T follicular helper cell (primary cell): Measurements from ENCODE around the gene EID1.
"Not testable (repeated sequence)": the region's sequence is repeated elsewhere in the genome, so short reads cannot be mapped to it uniquely, and the experiment has no call there.

Experiments used
- DNase-seq: peaks from one replicate; pipeline ENCODE4 v3.0.0-alpha.2; 2020; ENCODE audit warnings: low read depth

Gene EID1

DNA sequence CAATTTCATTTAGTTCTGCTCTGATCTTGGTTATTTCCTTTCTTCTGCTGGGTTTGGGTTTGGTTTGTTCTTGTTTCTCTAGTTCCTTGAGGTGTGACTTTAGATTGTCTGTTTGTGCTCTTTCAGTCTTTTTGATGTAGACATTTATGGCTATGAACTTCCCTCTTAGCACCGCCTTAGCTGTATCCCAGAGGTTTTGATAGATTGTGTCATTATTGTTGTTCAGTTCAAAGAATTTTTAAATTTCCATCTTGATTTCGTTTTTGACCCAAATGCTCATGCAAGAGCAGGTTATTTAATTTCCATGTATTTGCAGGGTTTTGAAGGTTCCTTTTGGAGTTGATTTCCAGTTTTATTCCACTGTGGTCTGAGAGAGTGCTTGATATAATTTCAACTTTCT, 32.6 kb downstream of the EID1 start:
- not testable (repeated sequence) for DNase-seq

DNA sequence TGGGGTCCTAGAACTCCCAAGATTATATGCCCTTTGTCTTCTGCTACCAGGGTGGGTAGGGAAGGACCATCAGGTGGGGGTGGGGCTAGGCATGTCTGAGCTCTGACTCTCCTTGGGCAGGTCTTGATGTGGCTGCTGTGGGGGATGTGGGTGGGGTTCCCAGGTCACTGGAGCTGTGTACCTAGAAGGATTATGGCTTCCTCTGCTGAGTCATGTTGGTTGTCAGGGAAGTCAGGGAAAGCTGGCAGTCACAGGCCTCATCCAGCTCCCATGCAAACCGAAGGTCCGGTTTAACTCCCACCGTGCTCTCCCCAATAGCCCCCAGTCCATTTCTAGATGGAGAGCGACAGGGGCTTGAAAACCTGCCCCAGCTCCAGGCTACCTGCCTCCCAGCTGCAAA, 35.2 kb downstream of the EID1 start:
- DNase-seq: no peak

DNA sequence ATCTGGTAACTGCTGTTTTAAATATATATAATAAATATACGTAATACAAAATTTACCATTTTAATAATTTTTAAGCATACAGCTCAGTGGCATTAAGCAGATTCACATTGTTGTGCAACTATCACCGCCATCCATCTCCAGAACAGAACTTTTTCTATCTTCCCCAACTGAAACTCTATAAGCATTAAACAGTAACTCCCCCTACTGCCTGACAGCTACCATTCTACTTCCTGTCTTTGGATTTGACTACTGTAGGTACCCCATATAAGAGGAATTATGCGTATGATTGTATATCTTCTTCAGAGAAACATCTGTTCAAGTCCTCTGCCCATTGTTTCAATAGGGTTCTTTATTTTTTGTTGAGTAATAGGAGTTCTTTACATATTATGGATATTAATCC, 36.8 kb downstream of the EID1 start:
- DNase-seq: no peak

DNA sequence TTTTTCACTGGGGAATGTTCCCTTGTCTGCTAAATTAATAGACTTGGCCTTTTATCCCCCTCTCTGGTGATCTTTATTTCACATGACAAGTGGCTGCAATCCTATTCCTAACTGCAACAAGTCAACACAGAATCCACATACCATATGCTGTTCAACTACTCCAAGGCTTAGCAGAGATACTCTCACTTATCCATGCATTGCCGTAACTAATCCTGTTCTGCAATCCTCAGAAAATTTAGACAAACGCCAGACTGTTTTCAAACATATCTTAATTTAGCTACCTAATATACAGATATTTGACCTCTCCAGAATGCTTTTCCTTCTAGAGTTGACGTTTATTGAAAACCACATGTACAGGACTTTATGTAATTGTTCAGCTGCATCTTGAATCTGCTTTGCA, 37.9 kb downstream of the EID1 start:
- DNase-seq: no peak

DNA sequence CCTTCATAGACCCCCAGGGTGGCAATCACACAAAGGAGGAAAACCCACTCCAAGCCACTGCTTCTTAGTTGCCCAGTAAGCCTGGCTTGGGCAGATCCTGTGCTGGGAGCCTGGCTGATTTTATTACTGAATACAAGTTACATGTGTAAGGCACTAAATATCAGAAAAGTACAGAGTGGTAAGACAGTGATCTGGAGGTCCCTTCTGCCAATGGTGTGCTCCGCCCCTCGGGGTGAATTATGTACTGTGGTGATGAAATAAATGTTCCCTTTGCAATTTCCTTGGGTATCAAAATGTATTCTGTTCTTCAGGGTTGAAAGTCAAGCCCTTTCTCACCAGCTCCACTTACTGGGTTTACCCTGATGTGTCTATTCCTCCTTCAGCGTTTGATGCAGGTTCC, 38.8 kb downstream of the EID1 start:
- no peak for DNase-seq

DNA sequence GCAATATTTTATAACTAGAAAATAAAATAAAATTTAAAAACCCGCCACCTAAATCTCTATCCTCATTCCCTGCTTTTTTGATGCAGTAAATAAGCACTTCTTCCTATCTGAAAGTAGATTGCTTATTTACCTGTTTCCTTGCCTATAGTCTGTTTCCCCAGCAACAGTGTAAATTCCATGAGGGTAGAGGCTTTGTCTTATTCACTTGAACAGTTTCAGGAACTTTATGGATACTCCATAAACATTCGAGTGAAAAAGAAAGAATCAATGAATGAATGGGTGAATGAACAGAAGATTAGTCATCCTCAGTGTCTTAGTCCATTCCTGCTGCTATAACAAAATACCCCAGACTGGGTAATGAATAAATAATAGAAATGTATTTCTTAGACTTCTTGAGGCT, 44.1 kb downstream of the EID1 start:
- no peak for DNase-seq

DNA sequence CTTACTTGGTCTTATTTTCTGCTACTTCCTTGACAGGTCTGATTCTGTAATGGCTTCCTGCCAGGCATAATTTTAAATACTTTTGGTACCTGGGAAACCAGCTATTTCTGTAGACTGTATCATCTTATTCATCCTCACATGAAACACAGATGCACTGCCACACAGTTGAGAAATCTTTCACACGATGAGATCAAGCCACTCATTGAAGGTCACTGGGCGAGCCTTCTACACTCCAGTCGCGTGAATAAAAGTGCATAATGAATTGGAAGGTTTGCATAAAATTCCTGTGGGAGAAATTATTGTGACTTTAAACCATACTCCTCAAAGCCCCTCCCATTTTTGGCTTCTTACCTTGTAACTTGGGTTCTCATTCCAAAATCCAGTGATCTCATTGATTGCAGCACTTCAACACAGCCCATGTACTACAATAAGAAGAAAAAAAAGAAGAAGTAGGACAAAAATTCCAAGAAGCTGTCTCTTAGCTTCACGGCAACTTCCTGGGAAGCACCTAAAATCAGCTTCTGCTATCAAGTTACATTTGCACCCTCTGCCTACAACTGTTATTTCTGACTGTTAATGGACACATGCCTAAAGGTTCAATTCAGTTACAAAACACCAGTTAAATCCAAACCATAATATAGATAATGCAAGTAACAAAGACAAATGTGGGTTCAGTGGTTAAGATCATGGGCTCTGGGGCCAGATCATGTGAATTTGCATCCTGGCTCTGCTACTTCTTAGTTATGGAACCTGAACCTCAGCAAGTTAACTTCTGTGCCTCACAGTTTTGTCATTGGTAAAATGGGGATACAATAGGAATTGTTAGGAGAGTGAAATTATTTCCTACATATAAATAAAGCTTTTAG, 46.8 kb downstream of the EID1 start:
- DNase-seq: no peak

DNA sequence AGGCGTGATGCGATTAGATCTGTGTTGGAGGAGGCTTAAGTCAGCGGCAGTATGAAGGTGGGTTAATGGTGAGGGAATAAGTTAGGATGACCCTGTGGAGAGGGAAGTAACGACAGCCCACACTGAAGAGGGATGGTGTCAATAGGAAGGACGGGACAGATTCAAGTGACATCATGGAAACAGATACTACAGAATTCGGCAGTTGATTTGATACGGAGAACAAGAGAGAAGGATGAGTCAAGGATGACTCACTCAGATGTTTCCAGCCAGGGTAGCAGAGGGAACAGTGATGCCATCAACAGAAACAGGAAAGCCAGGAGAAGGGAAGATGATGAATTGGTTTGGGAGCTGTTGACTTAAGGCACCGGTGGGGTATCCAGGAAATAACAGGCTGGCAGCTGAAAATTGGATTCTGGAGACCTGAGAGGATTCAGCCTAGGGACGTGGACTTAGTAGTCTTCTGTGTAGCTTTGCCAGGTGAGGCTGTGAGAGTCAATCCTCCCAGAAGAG, 47.8 kb downstream of the EID1 start:
- DNase-seq: no peak

DNA sequence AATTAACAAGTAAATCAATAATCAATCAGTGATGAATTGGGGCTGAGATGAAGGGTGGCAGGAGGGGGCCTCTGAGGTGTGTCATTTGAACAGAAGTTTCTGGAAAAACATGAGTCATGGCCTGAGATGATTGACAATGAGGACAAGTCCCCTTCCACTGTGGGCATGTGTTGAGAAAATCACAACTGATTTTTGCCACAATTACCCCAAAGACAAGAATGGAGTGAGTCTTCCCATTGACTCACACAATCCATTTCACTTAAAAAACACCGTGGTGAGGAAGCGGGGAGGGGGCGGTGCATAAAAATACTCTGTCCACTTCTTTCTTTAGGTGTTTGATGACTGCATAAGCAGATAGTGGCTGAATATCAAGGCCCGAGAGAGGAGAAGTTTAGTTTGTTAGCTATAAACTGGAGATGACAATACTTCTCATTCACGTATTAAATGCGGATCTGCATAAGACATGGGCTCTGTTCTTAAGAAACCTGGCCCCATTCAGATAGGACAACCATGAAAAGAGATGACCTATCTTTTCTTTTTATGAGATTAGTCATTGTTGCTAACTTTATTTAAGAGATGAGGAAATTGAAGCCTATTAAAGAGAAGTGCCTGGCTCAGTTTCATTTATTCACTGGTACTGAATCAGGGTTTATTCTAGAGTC, 51.1 kb downstream of the EID1 start:
- no peak for DNase-seq

DNA sequence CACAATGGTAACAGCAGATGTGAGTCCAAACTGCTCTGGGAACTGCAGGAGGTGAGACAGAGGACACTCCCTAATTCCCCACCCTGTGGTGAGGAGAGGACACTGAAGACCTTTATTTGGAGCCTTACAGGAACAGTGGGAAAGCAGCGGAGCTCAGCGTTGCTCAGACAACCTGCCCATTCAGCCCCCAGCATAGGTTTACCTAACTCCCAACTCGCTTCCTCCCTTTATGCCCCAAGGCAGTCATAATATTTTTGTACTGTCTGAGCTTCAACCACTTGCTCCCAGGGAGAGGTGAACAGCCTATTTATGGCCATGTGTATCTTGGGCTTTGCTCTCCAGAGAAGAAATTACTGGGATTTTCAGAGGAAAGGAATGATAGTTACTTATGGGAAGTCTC, 51.7 kb downstream of the EID1 start:
- no peak for DNase-seq
